MCF 10A (cell line): ENCODE measurements around the gene MTLN. TPM values are rescaled to one million over a fixed set of nuclear protein-coding genes. Genes with fewer than 3 reads are reported as not detected.
"Not testable (repeated sequence)": the region's sequence is repeated elsewhere in the genome, so short reads cannot be mapped to it uniquely, and the experiment has no call there.

Experiments used
- BruUV-seq: library from RNA; stranded (reverse); fragments of 400-500 nt; replicated peaks from 2 replicates; lab custom pipeline; 2021; lab: Mats Ljungman, UMichigan
- CTCF ChIA-PET: fragments of 300-600 bp; sonication (Branson Sonifier 250); formaldehyde crosslinking; extraction: SDS; loops from one replicate; lab custom pipeline; 2021; ENCODE audit warnings: antibody characterized with exemption, inconsistent platforms; lab: Yijun Ruan, JAX
- POLR2A ChIA-PET: fragments of 300-600, 350-650 bp; sonication (Branson Sonifier 250); formaldehyde crosslinking; extraction: SDS; loops from one replicate; lab custom pipeline; 2020; ENCODE audit warnings: antibody characterized with exemption, inconsistent platforms; lab: Yijun Ruan, JAX
- DNase-seq: peaks from one replicate; pipeline ENCODE4 v3.0.0-alpha.2; 2018; ENCODE audit not compliant: unreplicated experiment
- H3K27ac Mint-ChIP-seq: one replicate; pipeline ENCODE4 v1.8.0; 2022; ENCODE audit warnings: mild to moderate bottlenecking, low read depth, mixed read lengths; ENCODE audit not compliant: unreplicated experiment
- H3K27me3 Mint-ChIP-seq: one replicate; pipeline ENCODE4 v1.8.0; 2022; ENCODE audit warnings: mixed read lengths; ENCODE audit not compliant: insufficient read depth, unreplicated experiment
- H3K36me3 Mint-ChIP-seq: one replicate; pipeline ENCODE4 v1.8.0; 2022; ENCODE audit warnings: mild to moderate bottlenecking, moderate library complexity, mixed read lengths; ENCODE audit not compliant: insufficient read depth, unreplicated experiment
- H3K4me1 Mint-ChIP-seq: one replicate; pipeline ENCODE4 v1.8.0; 2022; ENCODE audit warnings: mixed read lengths; ENCODE audit not compliant: insufficient read depth, unreplicated experiment
- H3K4me3 Mint-ChIP-seq: one replicate; pipeline ENCODE4 v1.8.0; 2022; ENCODE audit warnings: mild to moderate bottlenecking, moderate library complexity, mixed read lengths; ENCODE audit not compliant: unreplicated experiment
- H3K9me3 Mint-ChIP-seq: one replicate; pipeline ENCODE4 v1.8.0; 2022; ENCODE audit warnings: mixed read lengths; ENCODE audit not compliant: unreplicated experiment
- CTCF ChIP-seq: fragments of 200-600 bp; IDR thresholded peaks from one replicate; pipeline ENCODE4 v1.8.0; 2022; ENCODE audit warnings: antibody characterized with exemption, mild to moderate bottlenecking; ENCODE audit not compliant: unreplicated experiment
- intact Hi-C: fragments of 100-400 bp; cut with micrococcal nuclease; formaldehyde crosslinking; loops from 2 replicates; pipeline ENCODE4 v1.14.1; 2022
- total RNA-seq: library from RNA; stranded (reverse); gene quantifications from 2 replicates; pipeline ENCODE4 v1.2.3, GENCODE V29; 2022

MTLN gene
- total RNA-seq, 1 experiment from 2014 or later: 65.0 TPM

GRCh38 chr2:110216803-110217202 lies 4.5 kb upstream of the MTLN start:
- ChIA-PET POLR2A (no interaction called here), CTCF (no interaction called here)
- H3K27me3 Mint-ChIP-seq: peaks cover 56% of the 10 kb centered on the region
- intact Hi-C loops: no loop called here
- no peaks in the 10 kb centered on the region for H3K4me1 Mint-ChIP-seq
- TF ChIP-seq CTCF: no peak
- no peak for DNase-seq
- peaks cover 7% of the 10 kb centered on the region for H3K36me3 Mint-ChIP-seq
- no peak overlapping the region for H3K4me3 Mint-ChIP-seq
- no TSS peak for BruUV-seq
- H3K27ac Mint-ChIP-seq: no peak overlapping the region
- H3K9me3 Mint-ChIP-seq: no peaks in the 10 kb centered on the region

- POLR2A ChIA-PET: no interaction called here
Measured at GRCh38 chr2:110216199-110216598, 3.9 kb upstream of the MTLN start.

GRCh38 chr2:110215566-110216158 lies 3.3 kb upstream of the MTLN start:
- TF ChIP-seq CTCF: no peak
- DNase-seq: no peak
- Mint-ChIP-seq H3K9me3 (no peaks in the 10 kb centered on the region), H3K27ac (no peak overlapping the region), H3K27me3 (peaks cover 45% of the 10 kb centered on the region), H3K36me3 (peaks cover 7% of the 10 kb centered on the region), H3K4me1 (no peaks in the 10 kb centered on the region), H3K4me3 (no peak overlapping the region)
- POLR2A ChIA-PET: no interaction called here
- CTCF ChIA-PET: no interaction called here
- BruUV-seq: no TSS peak
- intact Hi-C loops: no loop called here

More at GRCh38 chr2:110216199-110216598, 3.9 kb upstream of the MTLN start:
- H3K36me3 Mint-ChIP-seq: peaks cover 7% of the 10 kb centered on the region
- no peak for TF ChIP-seq CTCF
- intact Hi-C loops: no loop called here
- H3K4me3 Mint-ChIP-seq: no peak overlapping the region
- H3K27ac Mint-ChIP-seq: no peak overlapping the region
- BruUV-seq: no TSS peak
- no peaks in the 10 kb centered on the region for H3K9me3 Mint-ChIP-seq
- CTCF ChIA-PET: no interaction called here
- DNase-seq: no peak
- no peaks in the 10 kb centered on the region for H3K4me1 Mint-ChIP-seq
- peaks cover 50% of the 10 kb centered on the region for H3K27me3 Mint-ChIP-seq

GRCh38 chr2:110215091-110215490 lies 2.7 kb upstream of the MTLN start:
- H3K4me1 Mint-ChIP-seq: no peaks in the 10 kb centered on the region
- no peak for DNase-seq
- ChIA-PET CTCF (no interaction called here), POLR2A (no interaction called here)
- no peaks in the 10 kb centered on the region for H3K9me3 Mint-ChIP-seq
- intact Hi-C loops: no loop called here
- no peak overlapping the region for H3K4me3 Mint-ChIP-seq
- no TSS peak for BruUV-seq
- H3K36me3 Mint-ChIP-seq: peaks cover 7% of the 10 kb centered on the region
- no peak for TF ChIP-seq CTCF
- H3K27me3 Mint-ChIP-seq: peaks cover 45% of the 10 kb centered on the region
- no peak overlapping the region for H3K27ac Mint-ChIP-seq

GRCh38 chr2:110213522-110213921 lies 1.2 kb upstream of the MTLN start:
- CTCF ChIA-PET, DNase-seq, H3K4me3 Mint-ChIP-seq, H3K27ac Mint-ChIP-seq, H3K4me1 Mint-ChIP-seq, BruUV-seq, H3K9me3 Mint-ChIP-seq, POLR2A ChIA-PET, intact Hi-C loops: not testable (repeated sequence)
- Mint-ChIP-seq H3K27me3 (peaks cover 35% of the 10 kb centered on the region), H3K36me3 (peaks cover 13% of the 10 kb centered on the region)
